Thyroid gland (tissue), 4 donors: ENCODE results near the gene MICOS13. TPM values are rescaled to one million over a fixed set of nuclear protein-coding genes. Genes with fewer than 3 reads are reported as not detected.

Experiments
- DNase-seq, 2 donors: peaks; one replicate each; pipeline ENCODE4 v3.0.0-alpha.2; 2019
- H3K27ac ChIP-seq, 3 donors: fragments of 200-600 bp; sonication (generic); 1 replicate in 2 of 3; 2 replicates in 1 of 3; pipeline ENCODE4 v1.5.1; 2016 to 2019; ENCODE audit warnings: mild to moderate bottlenecking in 1 of 3, moderate library complexity in 1 of 3
- H3K27me3 ChIP-seq: fragments of 200-600 bp; sonication (generic); one replicate; pipeline ENCODE4 v1.5.1; 2019
- H3K36me3 ChIP-seq, 2 donors: fragments of 200-600 bp; sonication (generic); one replicate each; pipeline ENCODE4 v1.5.1; 2016 to 2019
- H3K4me1 ChIP-seq, 2 donors: fragments of 200-600 bp; sonication (generic); one replicate each; pipeline ENCODE4 v1.5.1; 2017 to 2019
- H3K4me3 ChIP-seq, 3 donors: fragments of 200-600 bp; sonication (generic); replicated peaks in 1 of 3; 1 replicate in 2 of 3; 2 replicates in 1 of 3; pipeline ENCODE4 v1.5.1; 2016; ENCODE audit warnings: mild to moderate bottlenecking in 1 of 3
- H3K9me3 ChIP-seq: fragments of 200-600 bp; sonication (generic); one replicate; pipeline ENCODE4 v1.5.1; 2017
- POLR2A ChIP-seq, 2 donors: fragments of 450-650 bp; IDR thresholded peaks; one replicate each; pipeline ENCODE4 v1.6.1; 2017; ENCODE audit warnings: antibody characterized with exemption in 2 of 2, mild to moderate bottlenecking in 2 of 2, moderate library complexity in 1 of 2
- WGBS, 2 donors: methylation state at CpG; one replicate each; pipeline ENCODE4 v1.1.5; 2017; 5-methylcytosine and 5-hydroxymethylcytosine counted together
- intact Hi-C: fragments of 100-400 bp; cut with DNase I; formaldehyde crosslinking; loops from one replicate; pipeline ENCODE4 v1.15.1; 2023
- total RNA-seq, 4 donors: library from RNA; depleted of rRNA; stranded (reverse); fragments of >200 nt; gene quantifications; one replicate each; pipeline ENCODE4 v1.2.3, GENCODE V29; 2016
- TF ChIP-seq, protein P1 (sequence below), 6 experiments: fragments of 200-600 bp in 3 of 6; fragments of 450-650 bp in 3 of 6; sonication (generic) in 3 of 6; IDR thresholded peaks; one replicate each; pipeline ENCODE4 v1.5.1; 2016 to 2019; ENCODE audit warnings: antibody characterized with exemption in 6 of 6, mild to moderate bottlenecking in 2 of 6, inconsistent platforms in 1 of 6, moderate library complexity in 1 of 6

Gene MICOS13
- total RNA-seq, 4 donors from 2014 or later: 20.1 to 68.3 (median 47.2) TPM

DNA sequence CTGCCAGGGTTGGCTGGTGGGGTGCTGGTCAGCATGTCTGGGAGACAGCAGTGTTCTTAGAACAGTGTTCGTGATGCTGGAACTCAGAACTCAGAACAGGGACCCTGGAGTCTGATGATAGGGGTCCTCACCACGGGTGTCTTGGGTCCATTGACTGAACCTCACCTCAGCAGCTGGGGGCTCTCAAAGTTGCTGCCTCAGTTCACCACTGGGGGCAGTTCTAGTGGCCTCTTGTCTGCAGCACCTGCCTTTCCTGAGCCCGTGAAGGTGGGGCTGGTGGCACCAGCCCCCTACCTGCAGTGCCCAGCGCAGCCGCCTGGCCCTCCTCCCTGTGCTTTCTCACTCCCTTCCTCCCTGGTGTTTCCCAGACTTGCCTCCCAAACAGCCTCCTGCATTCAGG lies 29.0 kb downstream of the MICOS13 start:
- intact Hi-C loops: no loop called here
- TF ChIP-seq, protein P1, sequence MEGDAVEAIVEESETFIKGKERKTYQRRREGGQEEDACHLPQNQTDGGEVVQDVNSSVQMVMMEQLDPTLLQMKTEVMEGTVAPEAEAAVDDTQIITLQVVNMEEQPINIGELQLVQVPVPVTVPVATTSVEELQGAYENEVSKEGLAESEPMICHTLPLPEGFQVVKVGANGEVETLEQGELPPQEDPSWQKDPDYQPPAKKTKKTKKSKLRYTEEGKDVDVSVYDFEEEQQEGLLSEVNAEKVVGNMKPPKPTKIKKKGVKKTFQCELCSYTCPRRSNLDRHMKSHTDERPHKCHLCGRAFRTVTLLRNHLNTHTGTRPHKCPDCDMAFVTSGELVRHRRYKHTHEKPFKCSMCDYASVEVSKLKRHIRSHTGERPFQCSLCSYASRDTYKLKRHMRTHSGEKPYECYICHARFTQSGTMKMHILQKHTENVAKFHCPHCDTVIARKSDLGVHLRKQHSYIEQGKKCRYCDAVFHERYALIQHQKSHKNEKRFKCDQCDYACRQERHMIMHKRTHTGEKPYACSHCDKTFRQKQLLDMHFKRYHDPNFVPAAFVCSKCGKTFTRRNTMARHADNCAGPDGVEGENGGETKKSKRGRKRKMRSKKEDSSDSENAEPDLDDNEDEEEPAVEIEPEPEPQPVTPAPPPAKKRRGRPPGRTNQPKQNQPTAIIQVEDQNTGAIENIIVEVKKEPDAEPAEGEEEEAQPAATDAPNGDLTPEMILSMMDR (IDR thresholded peaks at IDR 0.05): no peak
- no peak for TF ChIP-seq POLR2A (IDR thresholded peaks at IDR 0.05)
- peaks cover 87 to 89% of the 10 kb centered on the region in 2 donors for H3K36me3 ChIP-seq

DNA sequence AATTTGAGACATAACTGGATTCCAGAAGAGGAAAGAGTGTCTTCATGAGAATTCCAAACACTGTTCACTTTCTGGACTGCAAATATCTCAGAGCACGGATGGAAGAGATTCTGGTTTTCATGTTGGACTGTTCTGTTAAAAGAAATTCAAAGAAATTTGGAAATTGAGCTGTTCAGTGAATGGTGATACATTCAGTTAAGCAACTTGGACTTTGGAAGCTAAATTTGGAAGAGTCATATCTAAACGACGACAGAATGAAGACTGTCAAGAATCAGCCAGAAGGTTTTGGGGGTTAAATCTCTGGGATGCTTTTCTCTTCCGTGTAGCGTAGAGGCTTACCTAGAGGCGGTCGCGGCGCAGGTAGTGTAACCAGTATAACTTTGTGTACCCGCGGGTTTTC lies 31.9 kb downstream of the MICOS13 start:
- Histone ChIP-seq H3K27ac (no peak overlapping the region), H3K4me1 (no peaks in the 10 kb centered on the region), H3K4me3 (no peak overlapping the region), H3K36me3 (peaks cover 67 to 85% of the 10 kb centered on the region in 2 donors), H3K27me3 (no peaks in the 10 kb centered on the region), H3K9me3 (no peaks in the 10 kb centered on the region)
- intact Hi-C loops: no loop called here
- no peak for DNase-seq
- TF ChIP-seq, protein P1 (IDR thresholded peaks at IDR 0.05): no peak
- no peak for TF ChIP-seq POLR2A (IDR thresholded peaks at IDR 0.05)
- 92 to 96% methylated on average over 11 of the region's 11 CpGs for WGBS, 2 donors

More for the DNA sequence above, 29.0 kb downstream of the MICOS13 start:
- Histone ChIP-seq H3K9me3 (no peaks in the 10 kb centered on the region), H3K4me1 (no peaks in the 10 kb centered on the region), H3K27ac (no peak overlapping the region), H3K4me3 (no peak overlapping the region), H3K27me3 (no peaks in the 10 kb centered on the region)
- DNase-seq: no peak
- 98 to 100% methylated on average over 5 of the region's 5 CpGs for WGBS, 2 donors

DNA sequence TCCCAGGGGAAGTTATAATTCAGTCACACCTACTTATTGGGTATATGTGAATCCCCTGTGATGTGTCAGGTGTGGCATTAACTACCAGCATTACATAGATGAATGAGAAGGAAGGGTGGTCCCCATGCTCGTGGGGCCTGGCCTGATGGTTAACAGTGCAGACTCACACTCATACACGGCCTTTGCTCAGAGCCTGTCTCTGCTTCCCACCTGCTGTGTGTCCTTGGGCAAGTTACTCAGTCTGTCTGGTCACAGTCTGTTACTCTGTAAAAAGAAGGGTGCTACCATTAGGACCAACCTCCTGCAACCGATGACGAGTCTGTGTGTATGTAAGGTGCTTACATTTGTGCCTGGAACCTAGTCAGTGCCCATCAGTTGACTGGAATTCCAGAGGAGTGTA lies 33.6 kb downstream of the MICOS13 start:
- DNase-seq: no peak
- TF ChIP-seq, protein P1 (IDR thresholded peaks at IDR 0.05): no peak
- no peak for TF ChIP-seq POLR2A (IDR thresholded peaks at IDR 0.05)
- Histone ChIP-seq H3K9me3 (no peaks in the 10 kb centered on the region), H3K27ac (no peak overlapping the region), H3K4me1 (peaks cover 0 to under 1% of the 10 kb centered on the region in 2 donors), H3K4me3 (no peak overlapping the region), H3K36me3 (peaks cover 54 to 78% of the 10 kb centered on the region in 2 donors), H3K27me3 (no peaks in the 10 kb centered on the region)
- intact Hi-C loops: no loop called here
- WGBS, 2 donors: 95 to 98% methylated on average over 4 of the region's 4 CpGs

DNA sequence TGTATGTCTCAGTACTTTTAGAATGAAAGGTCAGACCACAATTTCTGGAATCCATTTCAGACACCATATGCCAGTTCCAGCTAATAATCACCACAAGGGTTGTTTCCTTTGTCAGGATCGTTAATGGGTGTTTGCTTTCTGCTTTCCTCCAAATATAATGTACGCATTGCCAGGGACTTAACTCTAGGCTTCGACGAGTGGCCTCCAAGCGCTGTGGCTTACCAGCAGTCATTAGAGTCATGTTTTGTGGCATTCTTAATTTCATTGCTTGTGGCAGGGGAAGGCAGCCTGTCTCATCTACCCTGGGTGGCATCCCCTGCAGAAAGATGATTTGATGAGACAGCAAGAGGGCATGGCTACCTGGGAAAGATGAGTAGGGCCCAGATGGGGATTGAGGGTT lies 34.9 kb downstream of the MICOS13 start:
- Histone ChIP-seq H3K27ac (no peak overlapping the region), H3K36me3 (peaks cover 41 to 66% of the 10 kb centered on the region in 2 donors), H3K27me3 (no peaks in the 10 kb centered on the region), H3K4me1 (peaks cover 0 to 12% of the 10 kb centered on the region in 2 donors), H3K4me3 (no peak overlapping the region), H3K9me3 (no peaks in the 10 kb centered on the region)
- no peak for DNase-seq
- TF ChIP-seq, protein P1 (IDR thresholded peaks at IDR 0.05): no peak
- TF ChIP-seq POLR2A (IDR thresholded peaks at IDR 0.05): no peak
- 90 to 96% methylated on average over 5 of the region's 5 CpGs for WGBS, 2 donors
- intact Hi-C loops: no loop called here

DNA sequence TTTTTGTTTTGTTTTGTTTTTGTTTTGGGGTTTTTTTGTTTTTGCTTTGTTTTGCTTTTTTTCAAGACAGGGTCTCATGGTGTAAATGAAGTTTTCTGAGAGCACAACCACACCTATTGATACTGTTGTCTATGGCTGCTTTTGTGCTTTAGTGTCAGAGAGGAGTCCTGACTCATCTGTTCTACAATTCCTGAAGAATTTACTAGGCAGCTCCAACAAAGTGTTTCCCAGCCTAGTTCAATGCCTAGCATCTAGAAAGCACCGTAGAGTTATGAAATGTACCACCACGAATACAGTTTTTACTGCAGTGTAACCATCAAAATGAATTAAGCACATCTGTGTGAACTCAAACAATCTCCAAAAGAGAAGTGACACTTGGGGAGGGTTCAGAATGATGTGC lies 36.3 kb downstream of the MICOS13 start:
- no peaks in the 10 kb centered on the region for H3K9me3 ChIP-seq
- intact Hi-C loops: no loop called here
- no peaks in the 10 kb centered on the region for H3K27me3 ChIP-seq
- TF ChIP-seq, protein P1 (IDR thresholded peaks at IDR 0.05): no peak
- TF ChIP-seq POLR2A (IDR thresholded peaks at IDR 0.05): no peak
- no peak overlapping the region for H3K4me3 ChIP-seq
- peaks cover 32 to 57% of the 10 kb centered on the region in 2 donors for H3K36me3 ChIP-seq
- H3K27ac ChIP-seq: no peak overlapping the region
- 93 to 95% methylated on average over 2 of the region's 2 CpGs for WGBS, 2 donors
- peaks cover 0 to 12% of the 10 kb centered on the region in 2 donors for H3K4me1 ChIP-seq
- no peak for DNase-seq
